ENCODE data around the gene ARFRP1. TPM values are rescaled to one million over a fixed set of nuclear protein-coding genes. Genes with fewer than 3 reads are reported as not detected.

ARFRP1 gene
- total and polyA plus RNA-seq, 2 of the 13 experiments (the other 11 are each of a cell fraction or from before 2014, with no cell fraction given): 32.0 to 51.1 TPM

DNA sequence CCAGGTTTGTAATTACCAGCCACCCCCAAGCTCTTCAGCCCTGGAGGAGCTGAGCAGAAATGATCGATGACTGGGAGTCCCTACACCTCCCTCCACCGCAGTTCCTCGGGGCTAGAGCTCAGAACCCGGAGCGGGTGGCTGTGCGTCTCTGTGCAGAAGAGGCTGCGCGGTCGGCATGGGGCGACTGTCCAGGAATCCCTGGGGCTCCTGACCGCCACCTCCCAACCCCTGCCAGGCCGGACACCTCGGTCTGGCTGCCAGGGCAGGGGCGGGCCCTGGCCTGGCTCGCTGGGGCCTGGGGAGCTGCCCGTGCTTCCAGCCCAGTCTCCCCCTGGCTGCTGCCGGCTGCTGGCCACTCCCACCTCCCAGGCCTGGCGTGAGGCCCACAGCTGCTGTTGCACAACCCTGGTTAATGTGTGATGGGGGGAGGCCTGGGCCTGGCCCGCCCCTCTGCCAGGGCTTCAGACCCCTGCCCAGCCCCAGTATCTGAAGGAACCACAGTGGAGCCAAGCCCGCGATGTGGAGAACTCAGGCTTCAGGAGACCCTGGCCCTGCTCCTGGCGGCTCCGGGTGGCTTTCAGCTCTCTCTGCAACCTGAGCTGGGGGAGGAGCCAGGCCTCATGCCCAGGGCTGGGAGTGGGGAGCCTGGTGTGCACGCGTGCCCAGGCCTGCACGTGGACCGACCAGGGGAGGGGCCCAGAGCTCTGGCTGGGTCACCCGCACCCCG is 33.0 kb upstream of the ARFRP1 start (continued):
- TF ChIP-seq DZIP1 (CRISPR knock-in tag; IDR thresholded peaks at IDR 0.05): 0 out of 2 replicates have a peak, but pooled peaks have one; percentile 41
- TF ChIP-seq RAD51 (IDR thresholded peaks at IDR 0.05; ENCODE audit: borderline replicate concordance): no peak
- peak; percentile 91 for TF ChIP-seq TEAD3 (CRISPR knock-in tag; optimal IDR thresholded peaks at IDR 0.05; ENCODE audit: borderline replicate concordance)
- 0 out of 2 replicates have a peak, but pooled peaks have one; percentile 7 for TF ChIP-seq NFE2L2 (IDR thresholded peaks at IDR 0.05; ENCODE audit: low read length)
- TF ChIP-seq PRDM4 (CRISPR knock-in tag; IDR thresholded peaks at IDR 0.05; ENCODE audit: borderline replicate concordance): no peak; the same call in 1 of the 2 replicates
- no peak for TF ChIP-seq REL (CRISPR knock-in tag; conservative IDR thresholded peaks at IDR 0.05)
- TF ChIP-seq NR2F6 (IDR thresholded peaks at IDR 0.05): no peak; the same call in 1 of the 2 replicates
- TF ChIP-seq NR2F6 (CRISPR knock-in tag; IDR thresholded peaks at IDR 0.05): peak; percentile 87
- TF ChIP-seq PBX3 (CRISPR knock-in tag; IDR thresholded peaks at IDR 0.05; ENCODE audit: borderline replicate concordance): peak; percentile 67; the same call in 1 of the 2 replicates
- TF ChIP-seq ZFP1 (CRISPR knock-in tag; IDR thresholded peaks at IDR 0.05): peak; percentile 88
- peak; percentile 98; the same call in 1 of the 2 replicates for TF ChIP-seq ARID4A (CRISPR knock-in tag; IDR thresholded peaks at IDR 0.05; ENCODE audit: borderline replicate concordance)
- peak; percentile 97 for TF ChIP-seq ZNF558 (CRISPR knock-in tag; IDR thresholded peaks at IDR 0.05; ENCODE audit: borderline replicate concordance)
- TF ChIP-seq CAMTA2 (CRISPR knock-in tag; IDR thresholded peaks at IDR 0.05; ENCODE audit: borderline replicate concordance): 0 out of 2 replicates have a peak, but pooled peaks have one; percentile 33
- TF ChIP-seq GTF3A (CRISPR knock-in tag; conservative IDR thresholded peaks at IDR 0.05): no peak
- TF ChIP-seq, protein P1, sequence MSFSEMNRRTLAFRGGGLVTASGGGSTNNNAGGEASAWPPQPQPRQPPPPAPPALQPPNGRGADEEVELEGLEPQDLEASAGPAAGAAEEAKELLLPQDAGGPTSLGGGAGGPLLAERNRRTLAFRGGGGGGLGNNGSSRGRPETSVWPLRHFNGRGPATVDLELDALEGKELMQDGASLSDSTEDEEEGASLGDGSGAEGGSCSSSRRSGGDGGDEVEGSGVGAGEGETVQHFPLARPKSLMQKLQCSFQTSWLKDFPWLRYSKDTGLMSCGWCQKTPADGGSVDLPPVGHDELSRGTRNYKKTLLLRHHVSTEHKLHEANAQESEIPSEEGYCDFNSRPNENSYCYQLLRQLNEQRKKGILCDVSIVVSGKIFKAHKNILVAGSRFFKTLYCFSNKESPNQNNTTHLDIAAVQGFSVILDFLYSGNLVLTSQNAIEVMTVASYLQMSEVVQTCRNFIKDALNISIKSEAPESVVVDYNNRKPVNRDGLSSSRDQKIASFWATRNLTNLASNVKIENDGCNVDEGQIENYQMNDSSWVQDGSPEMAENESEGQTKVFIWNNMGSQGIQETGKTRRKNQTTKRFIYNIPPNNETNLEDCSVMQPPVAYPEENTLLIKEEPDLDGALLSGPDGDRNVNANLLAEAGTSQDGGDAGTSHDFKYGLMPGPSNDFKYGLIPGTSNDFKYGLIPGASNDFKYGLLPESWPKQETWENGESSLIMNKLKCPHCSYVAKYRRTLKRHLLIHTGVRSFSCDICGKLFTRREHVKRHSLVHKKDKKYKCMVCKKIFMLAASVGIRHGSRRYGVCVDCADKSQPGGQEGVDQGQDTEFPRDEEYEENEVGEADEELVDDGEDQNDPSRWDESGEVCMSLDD (CRISPR knock-in tag; IDR thresholded peaks at IDR 0.05; ENCODE audit: borderline replicate concordance): peak; percentile 96
